GM18520 (cell line): ENCODE results near the gene SAG.
A peak's percentile ranks its signal among the peaks of the same experiment; 100 is the strongest.
"Not testable (repeated sequence)": the region's sequence is repeated elsewhere in the genome, so short reads cannot be mapped to it uniquely, and the experiment has no call there.

Experiments used
- ATAC-seq: cut with Tn5 transposase; IDR thresholded peaks from one replicate; pipeline ENCODE4 v1.9.1; 2021; ENCODE audit not compliant: unreplicated experiment

Gene SAG

GRCh38 chr2:233329489-233330135, 22.0 kb downstream of the SAG start:
- ATAC-seq = no peak

- no peak for ATAC-seq
Observed at GRCh38 chr2:233331536-233331935, 23.9 kb downstream of the SAG start.

GRCh38 chr2:233332125-233332524, 24.5 kb downstream of the SAG start:
- ATAC-seq = no peak

- no peak for ATAC-seq
Observed at GRCh38 chr2:233334915-233335314, 27.3 kb downstream of the SAG start.

GRCh38 chr2:233336091-233336490, 28.5 kb downstream of the SAG start:
- ATAC-seq = not testable (repeated sequence)

GRCh38 chr2:233336541-233336940, 28.9 kb downstream of the SAG start:
- no peak for ATAC-seq

GRCh38 chr2:233338046-233338445, 30.4 kb downstream of the SAG start:
- ATAC-seq = no peak

GRCh38 chr2:233338812-233339368, 31.3 kb downstream of the SAG start:
- no peak for ATAC-seq

- ATAC-seq = no peak
Observed at GRCh38 chr2:233339427-233339826, 31.8 kb downstream of the SAG start.

- no peak for ATAC-seq
Observed at GRCh38 chr2:233341296-233341695, 33.7 kb downstream of the SAG start.

GRCh38 chr2:233342301-233342700, 34.7 kb downstream of the SAG start:
- no peak for ATAC-seq

- no peak for ATAC-seq
Observed at GRCh38 chr2:233343171-233343705, 35.6 kb downstream of the SAG start.

GRCh38 chr2:233346376-233346775, 38.8 kb downstream of the SAG start:
- no peak for ATAC-seq

- no peak for ATAC-seq
Observed at GRCh38 chr2:233346930-233347329, 39.3 kb downstream of the SAG start.

GRCh38 chr2:233349005-233349998, 41.7 kb downstream of the SAG start:
- ATAC-seq = no peak

- no peak for ATAC-seq
Observed at GRCh38 chr2:233350708-233351107, 43.1 kb downstream of the SAG start.

- no peak for ATAC-seq
Observed at GRCh38 chr2:233351423-233351822, 43.8 kb downstream of the SAG start.

GRCh38 chr2:233352141-233352842, 44.7 kb downstream of the SAG start:
- no peak for ATAC-seq

GRCh38 chr2:233353101-233353768, 45.6 kb downstream of the SAG start:
- no peak for ATAC-seq

GRCh38 chr2:233353769-233354499, 46.3 kb downstream of the SAG start, which contains the start of gene DGKD:
Gene DGKD, plus strand, starts transcription at chr2:233354494. Its CDS starts 25 bp downstream, at chr2:233354519.
- ATAC-seq = peak; percentile 19
